Spleen (tissue), 7 donors: Measurements from ENCODE around the gene OR2L3.

ENCODE experiments used
- POLR2A ChIP-seq, 3 donors: fragments of 450-650 bp; IDR thresholded peaks; one replicate each; pipeline ENCODE4 v1.5.1; 2017; ENCODE audit warnings: antibody characterized with exemption in 3 of 3, mild to moderate bottlenecking in 1 of 3
- POLR2AphosphoS5 ChIP-seq, 3 donors: sonication (generic); formaldehyde crosslinking; IDR thresholded peaks; one replicate each; pipeline ENCODE4 v1.5.1; 2017; ENCODE audit warnings: antibody characterized with exemption in 3 of 3
- TF ChIP-seq, protein P1 (sequence below), 11 experiments: fragments of 200-600 bp in 7 of 11; fragments of 450-650 bp in 4 of 11; sonication (generic) in 4 of 11; IDR thresholded peaks in 8 of 11; conservative IDR thresholded peaks in 3 of 11; 1 replicate in 7 of 11; 2 replicates in 4 of 11; pipeline versions ENCODE4 v1.4.0 to v1.8.0; 2016 to 2021; ENCODE audit warnings: antibody characterized with exemption in 11 of 11, inconsistent platforms in 4 of 11, mild to moderate bottlenecking in 1 of 11
- donor health status: DM: no; HTN: no; CAD: no; lungs with moderate emphysema.
- donor health status: DM: no; HTN: no; CAD: no.
- donor health status: DM: no; HTN: no; CAD: no.

- TF ChIP-seq POLR2A (IDR thresholded peaks at IDR 0.05) (no peak), POLR2AphosphoS5 (IDR thresholded peaks at IDR 0.05) (no peak)
- TF ChIP-seq, protein P1, sequence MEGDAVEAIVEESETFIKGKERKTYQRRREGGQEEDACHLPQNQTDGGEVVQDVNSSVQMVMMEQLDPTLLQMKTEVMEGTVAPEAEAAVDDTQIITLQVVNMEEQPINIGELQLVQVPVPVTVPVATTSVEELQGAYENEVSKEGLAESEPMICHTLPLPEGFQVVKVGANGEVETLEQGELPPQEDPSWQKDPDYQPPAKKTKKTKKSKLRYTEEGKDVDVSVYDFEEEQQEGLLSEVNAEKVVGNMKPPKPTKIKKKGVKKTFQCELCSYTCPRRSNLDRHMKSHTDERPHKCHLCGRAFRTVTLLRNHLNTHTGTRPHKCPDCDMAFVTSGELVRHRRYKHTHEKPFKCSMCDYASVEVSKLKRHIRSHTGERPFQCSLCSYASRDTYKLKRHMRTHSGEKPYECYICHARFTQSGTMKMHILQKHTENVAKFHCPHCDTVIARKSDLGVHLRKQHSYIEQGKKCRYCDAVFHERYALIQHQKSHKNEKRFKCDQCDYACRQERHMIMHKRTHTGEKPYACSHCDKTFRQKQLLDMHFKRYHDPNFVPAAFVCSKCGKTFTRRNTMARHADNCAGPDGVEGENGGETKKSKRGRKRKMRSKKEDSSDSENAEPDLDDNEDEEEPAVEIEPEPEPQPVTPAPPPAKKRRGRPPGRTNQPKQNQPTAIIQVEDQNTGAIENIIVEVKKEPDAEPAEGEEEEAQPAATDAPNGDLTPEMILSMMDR (IDR thresholded peaks at IDR 0.05 in 8 of 11, conservative IDR thresholded peaks at IDR 0.05 in 3 of 11): no peak
Measured at GRCh38 chr1:248029770-248030169, 16.9 kb upstream of the OR2L3 start, which contains the start of gene OR2L2.
